HG02763 (cell line): ENCODE measurements around the gene RAD51AP2.

Experiments used
- ATAC-seq: cut with Tn5 transposase; IDR thresholded peaks from one replicate; pipeline ENCODE4 v1.9.1; 2021; ENCODE audit warnings: mild to moderate bottlenecking, moderate library complexity; ENCODE audit not compliant: unreplicated experiment

Gene RAD51AP2

DNA sequence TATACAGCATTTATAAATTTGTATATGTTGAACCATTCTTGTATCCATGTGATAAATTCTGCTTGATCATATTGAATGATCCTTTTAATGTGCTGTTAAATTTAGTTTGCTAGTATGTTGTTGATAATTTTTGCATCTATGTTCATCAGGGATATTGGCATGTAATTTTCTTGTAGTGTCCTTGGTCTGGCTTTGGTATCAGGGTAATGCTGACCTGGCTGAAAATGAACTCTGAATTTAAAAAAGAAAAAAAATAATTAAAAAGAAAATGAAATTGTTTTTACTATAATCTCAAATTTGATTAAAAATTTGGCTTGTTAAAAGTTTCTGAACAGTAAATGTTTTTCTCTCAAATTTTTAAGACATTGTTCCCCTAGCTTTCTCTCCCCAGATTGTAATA is 46.3 kb downstream of the RAD51AP2 start:
- ATAC-seq, result no peak

GRCh38 chr2:17470855-17471641 is 47.2 kb downstream of the RAD51AP2 start:
- no peak for ATAC-seq

- ATAC-seq, result no peak
These were observed 57.2 kb downstream of the RAD51AP2 start for GRCh38 chr2:17461087-17461475.
